Hematopoietic multipotent progenitor cell treated with erythropoietin and hydrocortisone succinate and interleukin-3 and kit ligand, for 6 days (in vitro differentiated cells): Measurements from ENCODE around the gene HSDL1.

Source experiments
- DNase-seq: peaks from one replicate; pipeline ENCODE4 v3.0.0-alpha.2; 2015

Gene HSDL1

GRCh38 chr16:84175350-84176081 lies 30.5 kb upstream of the HSDL1 start:
- DNase-seq = peak; percentile 74

- no peak for DNase-seq
These were observed 29.4 kb upstream of the HSDL1 start for GRCh38 chr16:84174396-84174795.

- DNase-seq = no peak
These were observed 24.9 kb upstream of the HSDL1 start for GRCh38 chr16:84169765-84170310.

GRCh38 chr16:84166796-84167695 lies 22.1 kb upstream of the HSDL1 start:
- no peak for DNase-seq

- DNase-seq = no peak
These were observed 20.8 kb upstream of the HSDL1 start for GRCh38 chr16:84165746-84166145.

- DNase-seq = no peak
These were observed 16.8 kb upstream of the HSDL1 start for GRCh38 chr16:84161801-84162200.

- DNase-seq = no peak
These were observed 16.1 kb upstream of the HSDL1 start for GRCh38 chr16:84161037-84161436.

GRCh38 chr16:84159800-84160199 lies 14.8 kb upstream of the HSDL1 start:
- DNase-seq = no peak

- no peak for DNase-seq
These were observed 14.0 kb upstream of the HSDL1 start for GRCh38 chr16:84159007-84159406.

- peak; percentile 63 for DNase-seq
These were observed 11.4 kb upstream of the HSDL1 start for GRCh38 chr16:84156342-84156784.

- DNase-seq = peak; percentile 74
These were observed 10.8 kb upstream of the HSDL1 start for GRCh38 chr16:84155771-84156170.

- no peak for DNase-seq
These were observed 10.2 kb upstream of the HSDL1 start for GRCh38 chr16:84155226-84155625.

GRCh38 chr16:84153660-84154214 lies 8.8 kb upstream of the HSDL1 start:
- no peak for DNase-seq

- DNase-seq = no peak
These were observed 5.9 kb upstream of the HSDL1 start for GRCh38 chr16:84150926-84151325.

GRCh38 chr16:84144209-84144858 lies 643 bp downstream of the HSDL1 start:
- DNase-seq = peak; percentile 49

GRCh38 chr16:84143784-84144199 lies 1.2 kb downstream of the HSDL1 start:
- no peak for DNase-seq

GRCh38 chr16:84143081-84143480 lies 1.9 kb downstream of the HSDL1 start:
- DNase-seq = no peak

GRCh38 chr16:84141143-84141670 lies 3.8 kb downstream of the HSDL1 start:
- DNase-seq = peak; percentile 52

- no peak for DNase-seq
These were observed 5.2 kb downstream of the HSDL1 start for GRCh38 chr16:84139628-84140258.

GRCh38 chr16:84138824-84139627 lies 6.0 kb downstream of the HSDL1 start:
- no peak for DNase-seq

GRCh38 chr16:84138500-84138823 lies 6.5 kb downstream of the HSDL1 start:
- DNase-seq = no peak
